ENCODE measurements around the gene MESD. TPM values are rescaled to one million over a fixed set of nuclear protein-coding genes. Genes with fewer than 3 reads are reported as not detected.

MESD gene
- total and polyA plus RNA-seq, 9 of the 15 experiments (the other 6 are each of a cell fraction or from before 2014, with no cell fraction given), result 11.3 to 39.7 (median 22.8) TPM

DNA sequence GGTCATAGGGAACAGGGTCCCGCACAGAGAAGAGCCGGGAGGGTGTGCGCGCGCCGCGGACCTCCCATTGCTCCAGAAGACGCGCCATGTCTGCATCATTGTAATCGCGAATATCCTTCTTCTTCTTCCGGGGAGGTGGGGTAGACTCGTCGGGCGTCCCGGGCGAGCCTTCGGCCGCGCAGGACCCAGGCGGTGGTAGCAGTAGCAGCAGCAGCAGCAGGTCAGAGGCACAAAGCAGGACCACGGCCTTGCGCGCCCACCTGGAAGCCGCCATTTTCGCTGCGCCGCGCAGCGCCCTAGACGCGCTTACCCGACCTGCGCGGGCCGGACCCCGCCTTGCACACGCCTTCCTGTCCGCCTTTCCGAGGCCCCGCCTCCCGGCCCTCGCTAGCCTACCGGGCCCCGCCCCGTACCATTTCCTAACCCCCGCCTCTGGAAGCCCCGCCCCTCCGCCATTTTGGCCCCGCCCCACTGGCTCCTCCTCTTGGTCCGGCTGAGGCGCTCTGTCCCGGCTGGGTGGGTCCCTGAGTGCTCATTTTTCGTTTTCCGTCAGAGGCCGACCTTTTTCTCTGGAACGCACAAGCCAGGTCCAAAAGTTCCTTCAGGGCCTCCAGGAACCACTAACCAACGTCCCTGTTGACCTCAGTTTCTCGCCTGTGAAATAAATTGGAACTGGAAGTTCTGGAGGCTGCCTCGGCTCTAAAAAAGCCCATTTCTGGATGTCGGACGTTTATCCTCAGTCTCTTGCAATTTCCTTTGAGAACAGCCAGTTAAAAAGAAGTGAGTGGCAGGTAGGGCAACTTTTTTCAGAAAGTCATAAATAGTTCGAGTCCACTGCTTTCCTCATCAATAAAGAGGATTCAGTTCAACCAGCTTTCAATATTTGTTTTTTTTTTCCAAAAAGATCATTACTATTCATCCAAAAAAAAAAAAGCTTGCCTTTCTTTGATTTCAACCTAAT is at the start of gene MESD (continued):
- TF ChIP-seq, protein P1, sequence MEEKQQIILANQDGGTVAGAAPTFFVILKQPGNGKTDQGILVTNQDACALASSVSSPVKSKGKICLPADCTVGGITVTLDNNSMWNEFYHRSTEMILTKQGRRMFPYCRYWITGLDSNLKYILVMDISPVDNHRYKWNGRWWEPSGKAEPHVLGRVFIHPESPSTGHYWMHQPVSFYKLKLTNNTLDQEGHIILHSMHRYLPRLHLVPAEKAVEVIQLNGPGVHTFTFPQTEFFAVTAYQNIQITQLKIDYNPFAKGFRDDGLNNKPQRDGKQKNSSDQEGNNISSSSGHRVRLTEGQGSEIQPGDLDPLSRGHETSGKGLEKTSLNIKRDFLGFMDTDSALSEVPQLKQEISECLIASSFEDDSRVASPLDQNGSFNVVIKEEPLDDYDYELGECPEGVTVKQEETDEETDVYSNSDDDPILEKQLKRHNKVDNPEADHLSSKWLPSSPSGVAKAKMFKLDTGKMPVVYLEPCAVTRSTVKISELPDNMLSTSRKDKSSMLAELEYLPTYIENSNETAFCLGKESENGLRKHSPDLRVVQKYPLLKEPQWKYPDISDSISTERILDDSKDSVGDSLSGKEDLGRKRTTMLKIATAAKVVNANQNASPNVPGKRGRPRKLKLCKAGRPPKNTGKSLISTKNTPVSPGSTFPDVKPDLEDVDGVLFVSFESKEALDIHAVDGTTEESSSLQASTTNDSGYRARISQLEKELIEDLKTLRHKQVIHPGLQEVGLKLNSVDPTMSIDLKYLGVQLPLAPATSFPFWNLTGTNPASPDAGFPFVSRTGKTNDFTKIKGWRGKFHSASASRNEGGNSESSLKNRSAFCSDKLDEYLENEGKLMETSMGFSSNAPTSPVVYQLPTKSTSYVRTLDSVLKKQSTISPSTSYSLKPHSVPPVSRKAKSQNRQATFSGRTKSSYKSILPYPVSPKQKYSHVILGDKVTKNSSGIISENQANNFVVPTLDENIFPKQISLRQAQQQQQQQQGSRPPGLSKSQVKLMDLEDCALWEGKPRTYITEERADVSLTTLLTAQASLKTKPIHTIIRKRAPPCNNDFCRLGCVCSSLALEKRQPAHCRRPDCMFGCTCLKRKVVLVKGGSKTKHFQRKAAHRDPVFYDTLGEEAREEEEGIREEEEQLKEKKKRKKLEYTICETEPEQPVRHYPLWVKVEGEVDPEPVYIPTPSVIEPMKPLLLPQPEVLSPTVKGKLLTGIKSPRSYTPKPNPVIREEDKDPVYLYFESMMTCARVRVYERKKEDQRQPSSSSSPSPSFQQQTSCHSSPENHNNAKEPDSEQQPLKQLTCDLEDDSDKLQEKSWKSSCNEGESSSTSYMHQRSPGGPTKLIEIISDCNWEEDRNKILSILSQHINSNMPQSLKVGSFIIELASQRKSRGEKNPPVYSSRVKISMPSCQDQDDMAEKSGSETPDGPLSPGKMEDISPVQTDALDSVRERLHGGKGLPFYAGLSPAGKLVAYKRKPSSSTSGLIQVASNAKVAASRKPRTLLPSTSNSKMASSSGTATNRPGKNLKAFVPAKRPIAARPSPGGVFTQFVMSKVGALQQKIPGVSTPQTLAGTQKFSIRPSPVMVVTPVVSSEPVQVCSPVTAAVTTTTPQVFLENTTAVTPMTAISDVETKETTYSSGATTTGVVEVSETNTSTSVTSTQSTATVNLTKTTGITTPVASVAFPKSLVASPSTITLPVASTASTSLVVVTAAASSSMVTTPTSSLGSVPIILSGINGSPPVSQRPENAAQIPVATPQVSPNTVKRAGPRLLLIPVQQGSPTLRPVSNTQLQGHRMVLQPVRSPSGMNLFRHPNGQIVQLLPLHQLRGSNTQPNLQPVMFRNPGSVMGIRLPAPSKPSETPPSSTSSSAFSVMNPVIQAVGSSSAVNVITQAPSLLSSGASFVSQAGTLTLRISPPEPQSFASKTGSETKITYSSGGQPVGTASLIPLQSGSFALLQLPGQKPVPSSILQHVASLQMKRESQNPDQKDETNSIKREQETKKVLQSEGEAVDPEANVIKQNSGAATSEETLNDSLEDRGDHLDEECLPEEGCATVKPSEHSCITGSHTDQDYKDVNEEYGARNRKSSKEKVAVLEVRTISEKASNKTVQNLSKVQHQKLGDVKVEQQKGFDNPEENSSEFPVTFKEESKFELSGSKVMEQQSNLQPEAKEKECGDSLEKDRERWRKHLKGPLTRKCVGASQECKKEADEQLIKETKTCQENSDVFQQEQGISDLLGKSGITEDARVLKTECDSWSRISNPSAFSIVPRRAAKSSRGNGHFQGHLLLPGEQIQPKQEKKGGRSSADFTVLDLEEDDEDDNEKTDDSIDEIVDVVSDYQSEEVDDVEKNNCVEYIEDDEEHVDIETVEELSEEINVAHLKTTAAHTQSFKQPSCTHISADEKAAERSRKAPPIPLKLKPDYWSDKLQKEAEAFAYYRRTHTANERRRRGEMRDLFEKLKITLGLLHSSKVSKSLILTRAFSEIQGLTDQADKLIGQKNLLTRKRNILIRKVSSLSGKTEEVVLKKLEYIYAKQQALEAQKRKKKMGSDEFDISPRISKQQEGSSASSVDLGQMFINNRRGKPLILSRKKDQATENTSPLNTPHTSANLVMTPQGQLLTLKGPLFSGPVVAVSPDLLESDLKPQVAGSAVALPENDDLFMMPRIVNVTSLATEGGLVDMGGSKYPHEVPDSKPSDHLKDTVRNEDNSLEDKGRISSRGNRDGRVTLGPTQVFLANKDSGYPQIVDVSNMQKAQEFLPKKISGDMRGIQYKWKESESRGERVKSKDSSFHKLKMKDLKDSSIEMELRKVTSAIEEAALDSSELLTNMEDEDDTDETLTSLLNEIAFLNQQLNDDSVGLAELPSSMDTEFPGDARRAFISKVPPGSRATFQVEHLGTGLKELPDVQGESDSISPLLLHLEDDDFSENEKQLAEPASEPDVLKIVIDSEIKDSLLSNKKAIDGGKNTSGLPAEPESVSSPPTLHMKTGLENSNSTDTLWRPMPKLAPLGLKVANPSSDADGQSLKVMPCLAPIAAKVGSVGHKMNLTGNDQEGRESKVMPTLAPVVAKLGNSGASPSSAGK (IDR thresholded peaks at IDR 0.05), result no peak
- TF ChIP-seq MTA3 (IDR thresholded peaks at IDR 0.05; ENCODE audit: borderline replicate concordance), result peak; percentile 45; the same call in 1 of the 2 replicates
- no peak for TF ChIP-seq HMG20A (CRISPR knock-in tag; conservative IDR thresholded peaks at IDR 0.05)
- no peak for TF ChIP-seq MAFF (IDR thresholded peaks at IDR 0.05; ENCODE audit: low read length)
- TF ChIP-seq BRD9 (IDR thresholded peaks at IDR 0.05; ENCODE audit: low read depth, partially characterized antibody), result peak; percentile 59
- TF ChIP-seq, protein P2, sequence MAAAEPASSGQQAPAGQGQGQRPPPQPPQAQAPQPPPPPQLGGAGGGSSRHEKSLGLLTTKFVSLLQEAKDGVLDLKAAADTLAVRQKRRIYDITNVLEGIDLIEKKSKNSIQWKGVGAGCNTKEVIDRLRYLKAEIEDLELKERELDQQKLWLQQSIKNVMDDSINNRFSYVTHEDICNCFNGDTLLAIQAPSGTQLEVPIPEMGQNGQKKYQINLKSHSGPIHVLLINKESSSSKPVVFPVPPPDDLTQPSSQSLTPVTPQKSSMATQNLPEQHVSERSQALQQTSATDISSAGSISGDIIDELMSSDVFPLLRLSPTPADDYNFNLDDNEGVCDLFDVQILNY (CRISPR knock-in tag; IDR thresholded peaks at IDR 0.05), result no peak
- TF ChIP-seq, protein P3, sequence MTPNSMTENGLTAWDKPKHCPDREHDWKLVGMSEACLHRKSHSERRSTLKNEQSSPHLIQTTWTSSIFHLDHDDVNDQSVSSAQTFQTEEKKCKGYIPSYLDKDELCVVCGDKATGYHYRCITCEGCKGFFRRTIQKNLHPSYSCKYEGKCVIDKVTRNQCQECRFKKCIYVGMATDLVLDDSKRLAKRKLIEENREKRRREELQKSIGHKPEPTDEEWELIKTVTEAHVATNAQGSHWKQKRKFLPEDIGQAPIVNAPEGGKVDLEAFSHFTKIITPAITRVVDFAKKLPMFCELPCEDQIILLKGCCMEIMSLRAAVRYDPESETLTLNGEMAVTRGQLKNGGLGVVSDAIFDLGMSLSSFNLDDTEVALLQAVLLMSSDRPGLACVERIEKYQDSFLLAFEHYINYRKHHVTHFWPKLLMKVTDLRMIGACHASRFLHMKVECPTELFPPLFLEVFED (CRISPR knock-in tag; conservative IDR thresholded peaks at IDR 0.05), result no peak
